Trophoblast cell (in vitro differentiated cells and primary cell): ENCODE data around the gene MEF2A.

Experiments used
- DNase-seq, 2 donors: peaks; one replicate each; pipeline ENCODE4 v3.0.0-alpha.2; 2016
- H2AFZ ChIP-seq: 2 replicates; pipeline ENCODE4 v1.6.1; 2013; ENCODE audit warnings: low read length, moderate library complexity, mild to moderate bottlenecking; ENCODE audit not compliant: insufficient read depth, poor library complexity
- H2AK5ac ChIP-seq: 2 replicates; pipeline ENCODE4 v1.6.1; 2013; ENCODE audit warnings: mild to moderate bottlenecking, low read length
- H2BK120ac ChIP-seq: 2 replicates; pipeline ENCODE4 v1.6.1; 2013; ENCODE audit warnings: low read length, mild to moderate bottlenecking, moderate library complexity; ENCODE audit not compliant: insufficient read depth, poor library complexity
- H2BK12ac ChIP-seq: 2 replicates; pipeline ENCODE4 v1.6.1; 2013; ENCODE audit warnings: mild to moderate bottlenecking, low read length, moderate library complexity
- H2BK5ac ChIP-seq: 2 replicates; pipeline ENCODE4 v1.6.1; 2013; ENCODE audit warnings: low read length, low read depth, moderate library complexity, mild to moderate bottlenecking; ENCODE audit not compliant: poor library complexity
- H3K14ac ChIP-seq: 2 replicates; pipeline ENCODE4 v1.6.1; 2013; ENCODE audit warnings: mild to moderate bottlenecking, low read length
- H3K18ac ChIP-seq: 2 replicates; pipeline ENCODE4 v1.6.1; 2013; ENCODE audit warnings: mild to moderate bottlenecking, low read length
- H3K23ac ChIP-seq: 2 replicates; pipeline ENCODE4 v1.6.1; 2013; ENCODE audit warnings: low read length
- H3K27ac ChIP-seq: 2 replicates; pipeline ENCODE4 v1.5.1; 2013; ENCODE audit warnings: low read depth, mild to moderate bottlenecking, inconsistent platforms, low read length, moderate library complexity
- H3K27me3 ChIP-seq: 2 replicates; pipeline ENCODE4 v1.6.1; 2013; ENCODE audit warnings: inconsistent platforms, mild to moderate bottlenecking, low read length, moderate library complexity; ENCODE audit not compliant: insufficient read depth
- H3K36me3 ChIP-seq, 2 experiments: 1 replicate in 1 of 2; 2 replicates in 1 of 2; pipeline ENCODE4 v1.6.1; 2013; ENCODE audit warnings: low read length in 2 of 2, mild to moderate bottlenecking in 2 of 2, moderate library complexity in 1 of 2; ENCODE audit not compliant: insufficient read depth in 2 of 2, control insufficient read depth in 1 of 2
- H3K4ac ChIP-seq: 2 replicates; pipeline ENCODE4 v1.6.1; 2013; ENCODE audit warnings: low read depth, mild to moderate bottlenecking, low read length, moderate library complexity
- H3K4me1 ChIP-seq, 2 experiments: 1 replicate in 1 of 2; 2 replicates in 1 of 2; pipeline ENCODE4 v1.6.1; 2013; ENCODE audit warnings: low read length in 2 of 2, mild to moderate bottlenecking in 2 of 2, moderate library complexity in 1 of 2; ENCODE audit not compliant: insufficient read depth in 2 of 2, control insufficient read depth in 1 of 2
- H3K4me2 ChIP-seq: 2 replicates; pipeline ENCODE4 v1.6.1; 2013; ENCODE audit warnings: inconsistent platforms, mild to moderate bottlenecking, low read length, moderate library complexity
- H3K4me3 ChIP-seq: 2 replicates; pipeline ENCODE4 v1.5.1; 2013; ENCODE audit warnings: mild to moderate bottlenecking, low read depth, low read length, inconsistent platforms
- H3K79me1 ChIP-seq: one replicate; pipeline ENCODE4 v1.6.1; 2013; ENCODE audit warnings: low read length
- H3K79me2 ChIP-seq: 2 replicates; pipeline ENCODE4 v1.6.1; 2013; ENCODE audit warnings: low read length, mild to moderate bottlenecking; ENCODE audit not compliant: control insufficient read depth, insufficient read depth, poor library complexity
- H3K9ac ChIP-seq: 2 replicates; pipeline ENCODE4 v1.6.1; 2013; ENCODE audit warnings: mild to moderate bottlenecking, low read length
- H3K9me3 ChIP-seq: 2 replicates; pipeline ENCODE4 v1.6.1; 2013; ENCODE audit warnings: low read depth, mild to moderate bottlenecking, control low read depth, inconsistent platforms, low read length; ENCODE audit not compliant: insufficient read depth
- H4K12ac ChIP-seq: 2 replicates; pipeline ENCODE4 v1.6.1; 2013; ENCODE audit warnings: low read depth, mild to moderate bottlenecking, low read length, moderate library complexity
- H4K8ac ChIP-seq: 2 replicates; pipeline ENCODE4 v1.6.1; 2013; ENCODE audit warnings: low read depth, mild to moderate bottlenecking, low read length, moderate library complexity
- H4K91ac ChIP-seq: one replicate; pipeline ENCODE4 v1.6.1; 2013; ENCODE audit warnings: low read depth, mild to moderate bottlenecking, low read length, moderate library complexity
- WGBS: extraction: QIAGEN DNeasy Blood & Tissue Kit; methylation state at CpG from one replicate; pipeline ENCODE4 v1.1.7; 2013; ENCODE audit warnings: missing lambda C conversion rate; ENCODE audit not compliant: insufficient read length, insufficient coverage; ENCODE audit errors: extremely low coverage; 5-methylcytosine and 5-hydroxymethylcytosine counted together

The MEF2A gene

GRCh38 chr15:99561476-99562230, 4.1 kb upstream of the MEF2A start:
- no peak overlapping the region for H3K9ac ChIP-seq
- no peak overlapping the region for H4K12ac ChIP-seq
- peaks cover 0 to under 1% of the 10 kb centered on the region in 2 experiments for H3K4me1 ChIP-seq
- no peak overlapping the region for H2BK120ac ChIP-seq
- H4K8ac ChIP-seq = no peak overlapping the region
- H3K79me2 ChIP-seq = peaks cover 8% of the 10 kb centered on the region
- DNase-seq = no peak
- H3K36me3 ChIP-seq = no peaks in the 10 kb centered on the region
- H3K27me3 ChIP-seq = no peaks in the 10 kb centered on the region
- no peak overlapping the region for H2BK12ac ChIP-seq
- H3K4me3 ChIP-seq = no peak overlapping the region
- peaks cover 14% of the 10 kb centered on the region for H3K79me1 ChIP-seq
- H3K9me3 ChIP-seq = no peaks in the 10 kb centered on the region
- H3K4me2 ChIP-seq = no peak overlapping the region
- H4K91ac ChIP-seq = no peak overlapping the region
- H2AFZ ChIP-seq = no peak overlapping the region
- H3K4ac ChIP-seq = no peak overlapping the region
- no peak overlapping the region for H3K23ac ChIP-seq
- no peak overlapping the region for H3K18ac ChIP-seq
- H3K27ac ChIP-seq = no peak overlapping the region
- H3K14ac ChIP-seq = no peak overlapping the region
- WGBS = no CpG with 5 or more reads among the region's 10 CpGs
- H2BK5ac ChIP-seq = no peak overlapping the region
- H2AK5ac ChIP-seq = no peak overlapping the region

GRCh38 chr15:99562238-99562637, 3.5 kb upstream of the MEF2A start:
- H3K79me2 ChIP-seq = peaks cover 9% of the 10 kb centered on the region
- H3K4me3 ChIP-seq = no peak overlapping the region
- H3K14ac ChIP-seq = no peak overlapping the region
- peaks cover 15% of the 10 kb centered on the region for H3K79me1 ChIP-seq
- no peak overlapping the region for H3K4ac ChIP-seq
- no peaks in the 10 kb centered on the region for H3K27me3 ChIP-seq
- WGBS = no CpG with 5 or more reads among the region's 2 CpGs
- no peak overlapping the region for H4K12ac ChIP-seq
- H3K23ac ChIP-seq = no peak overlapping the region
- H3K27ac ChIP-seq = no peak overlapping the region
- H3K18ac ChIP-seq = no peak overlapping the region
- no peak overlapping the region for H3K9ac ChIP-seq
- no peak overlapping the region for H2BK120ac ChIP-seq
- H3K4me2 ChIP-seq = no peak overlapping the region
- no peak overlapping the region for H2BK5ac ChIP-seq
- H3K4me1 ChIP-seq = peaks cover 0 to 1% of the 10 kb centered on the region in 2 experiments
- no peak overlapping the region for H2AFZ ChIP-seq
- H2AK5ac ChIP-seq = no peak overlapping the region
- H3K36me3 ChIP-seq = no peaks in the 10 kb centered on the region
- no peaks in the 10 kb centered on the region for H3K9me3 ChIP-seq
- DNase-seq = no peak
- no peak overlapping the region for H4K8ac ChIP-seq
- no peak overlapping the region for H2BK12ac ChIP-seq
- H4K91ac ChIP-seq = no peak overlapping the region

- H2AK5ac ChIP-seq = no peak overlapping the region
- peak overlapping the region; percentile 73 for H4K12ac ChIP-seq
- H2BK120ac ChIP-seq = no peak overlapping the region
- no peaks in the 10 kb centered on the region for H3K9me3 ChIP-seq
- H3K9ac ChIP-seq = no peak overlapping the region
- no peak overlapping the region for H2BK12ac ChIP-seq
- no peak overlapping the region for H3K4ac ChIP-seq
- H3K36me3 ChIP-seq = no peaks in the 10 kb centered on the region
- no peaks in the 10 kb centered on the region for H3K27me3 ChIP-seq
- no peak overlapping the region for H3K27ac ChIP-seq
- H3K23ac ChIP-seq = no peak overlapping the region
- no peak overlapping the region for H3K4me3 ChIP-seq
- peak overlapping the region; percentile 32 for H4K91ac ChIP-seq
- no CpG with 5 or more reads among the region's 11 CpGs for WGBS
- H4K8ac ChIP-seq = no peak overlapping the region
- no peak for DNase-seq
- H3K79me2 ChIP-seq = peaks cover 9% of the 10 kb centered on the region
- H2BK5ac ChIP-seq = no peak overlapping the region
- peaks cover 1 to 2% of the 10 kb centered on the region in 2 experiments for H3K4me1 ChIP-seq
- peaks cover 15% of the 10 kb centered on the region for H3K79me1 ChIP-seq
- no peak overlapping the region for H3K18ac ChIP-seq
- H3K4me2 ChIP-seq = peak overlapping the region; percentile 97
- H2AFZ ChIP-seq = peak overlapping the region; percentile 8
- no peak overlapping the region for H3K14ac ChIP-seq
These were observed 1.3 kb upstream of the MEF2A start for GRCh38 chr15:99564221-99565048.

- Histone ChIP-seq H4K8ac (peak overlapping the region; percentile 74), H3K4me1 (peaks cover 1 to 2% of the 10 kb centered on the region in 2 experiments)
These were observed 810 bp upstream of the MEF2A start for GRCh38 chr15:99565049-99565298.

More at GRCh38 chr15:99565049-99565298, 810 bp upstream of the MEF2A start:
- Histone ChIP-seq H3K23ac (no peak overlapping the region), H3K9me3 (no peaks in the 10 kb centered on the region), H3K14ac (no peak overlapping the region), H2BK120ac (no peak overlapping the region), H3K27ac (no peak overlapping the region), H3K27me3 (no peaks in the 10 kb centered on the region), H3K36me3 (no peaks in the 10 kb centered on the region), H3K4ac (no peak overlapping the region), H2AK5ac (no peak overlapping the region), H3K9ac (no peak overlapping the region), H3K79me1 (peaks cover 15% of the 10 kb centered on the region), H3K4me2 (peak overlapping the region; percentile 97), H3K4me3 (peak overlapping the region; percentile 69), H4K91ac (peak overlapping the region; percentile 32), H2BK12ac (no peak overlapping the region), H2BK5ac (no peak overlapping the region), H3K18ac (no peak overlapping the region), H4K12ac (peak overlapping the region; percentile 73), H2AFZ (peak overlapping the region; percentile 8), H3K79me2 (peaks cover 9% of the 10 kb centered on the region)
- DNase-seq = peak; percentile 85 to 95
- WGBS = no CpG with 5 or more reads among the region's 22 CpGs
